Tongue (tissue), 2 donors: ENCODE measurements around the gene RBM12. TPM values are rescaled to one million over a fixed set of nuclear protein-coding genes. Genes with fewer than 3 reads are reported as not detected.

Source experiments
- DNase-seq: peaks from one replicate; pipeline ENCODE4 v3.0.0-alpha.2; 2015
- total RNA-seq: library from RNA; depleted of rRNA; stranded (reverse); fragments of >200 nt; gene quantifications from one replicate; pipeline ENCODE4 v1.2.3, GENCODE V29; 2014

RBM12 gene
- total RNA-seq, 1 donor from 2014 or later: 52.1 TPM

GRCh38 chr20:35653893-35654292 is 10.8 kb downstream of the RBM12 start:
- DNase-seq: no peak

DNA sequence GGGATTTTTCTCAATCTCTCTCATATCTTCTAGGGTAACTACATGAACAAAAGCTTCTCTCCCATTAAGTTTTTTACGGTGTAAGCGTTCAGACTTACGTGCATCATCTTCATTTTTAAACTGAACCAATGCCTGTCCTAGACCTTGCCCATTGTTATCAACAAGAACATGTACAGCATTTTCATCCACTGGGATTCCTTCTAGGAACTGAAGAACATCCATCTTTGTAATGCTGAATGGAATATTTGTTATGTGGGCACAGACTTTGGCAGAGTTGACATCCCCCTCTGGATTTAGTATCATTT is 11.3 kb downstream of the RBM12 start:
- no peak for DNase-seq

DNA sequence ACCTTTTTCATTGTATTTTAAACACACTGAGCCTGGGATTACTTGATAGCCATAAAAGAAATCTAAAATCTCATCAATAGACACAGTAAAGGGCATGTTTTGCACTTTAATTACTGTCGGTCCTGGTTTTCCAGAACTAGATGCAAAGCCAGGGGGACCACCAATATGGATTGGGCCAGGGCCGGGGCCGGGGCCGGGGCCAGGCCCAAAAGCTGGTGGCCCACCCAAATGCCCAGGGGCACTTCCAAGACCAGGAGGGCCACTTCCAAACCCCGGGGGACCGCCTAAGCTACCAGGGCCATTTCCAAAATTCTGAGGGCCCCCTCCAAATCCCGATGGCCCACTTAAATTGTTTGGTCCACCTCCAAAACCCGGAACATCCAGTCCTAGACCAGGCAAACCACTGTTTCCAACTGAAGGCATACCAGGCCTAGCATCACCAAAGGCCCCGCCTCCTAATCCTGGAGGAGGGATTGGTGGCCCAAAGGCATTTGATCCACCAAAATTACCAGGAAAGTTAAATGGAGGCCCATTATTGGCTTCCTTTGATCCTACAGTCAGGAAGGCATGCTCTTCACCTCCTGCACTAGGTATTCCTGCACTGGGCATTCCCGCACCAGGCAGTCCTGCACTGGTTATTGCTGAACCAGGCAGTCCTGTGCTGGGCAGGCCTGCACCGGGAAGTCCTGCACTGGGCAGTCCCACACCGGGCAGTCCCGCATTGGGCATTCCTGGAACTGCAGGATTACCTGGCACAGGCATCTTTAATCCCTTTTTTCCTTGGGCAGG is 11.9 kb downstream of the RBM12 start:
- no peak for DNase-seq

DNA sequence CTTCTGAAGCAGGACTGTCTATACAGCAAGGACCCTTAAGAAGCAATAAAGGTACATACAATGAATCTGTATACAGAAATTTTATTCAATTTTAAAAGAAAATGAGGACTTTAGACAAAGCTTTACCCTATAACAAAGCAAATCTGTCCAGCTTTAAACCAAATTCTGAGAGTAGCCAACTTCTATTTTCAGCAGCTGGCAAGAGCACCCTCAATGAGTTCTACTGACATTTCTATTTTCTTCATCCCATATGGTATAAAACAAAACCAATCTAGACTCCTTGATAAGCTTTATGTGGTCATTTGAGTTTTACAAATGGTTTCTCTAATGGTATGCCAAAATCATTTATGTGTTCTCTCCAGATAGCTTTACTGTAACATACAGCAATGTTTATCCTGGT is 12.7 kb downstream of the RBM12 start:
- no peak for DNase-seq

- DNase-seq: no peak
These were observed 14.1 kb downstream of the RBM12 start for GRCh38 chr20:35650632-35651031.

DNA sequence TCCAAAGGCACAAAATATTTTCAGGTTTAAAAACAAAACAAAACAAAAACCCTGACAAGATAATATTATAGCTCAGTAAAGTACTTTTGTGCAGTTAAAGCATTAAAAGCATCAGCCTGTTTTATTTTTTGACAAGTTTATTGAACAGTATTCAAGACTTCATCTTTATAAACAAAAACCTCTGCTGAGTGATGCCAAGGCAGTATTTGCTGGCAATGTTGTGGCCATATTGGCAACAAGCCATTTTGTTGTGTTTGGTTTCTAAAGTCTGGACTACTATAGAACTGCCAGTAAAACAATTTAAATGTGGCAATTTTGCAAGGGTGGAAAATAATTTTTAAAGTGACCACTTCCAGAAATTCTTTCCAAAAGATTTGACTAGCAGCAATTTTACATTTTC is 15.9 kb downstream of the RBM12 start:
- no peak for DNase-seq

- no peak for DNase-seq
These were observed 19.9 kb downstream of the RBM12 start for GRCh38 chr20:35644806-35645205.

GRCh38 chr20:35643045-35643444 is 21.7 kb downstream of the RBM12 start:
- DNase-seq: no peak

DNA sequence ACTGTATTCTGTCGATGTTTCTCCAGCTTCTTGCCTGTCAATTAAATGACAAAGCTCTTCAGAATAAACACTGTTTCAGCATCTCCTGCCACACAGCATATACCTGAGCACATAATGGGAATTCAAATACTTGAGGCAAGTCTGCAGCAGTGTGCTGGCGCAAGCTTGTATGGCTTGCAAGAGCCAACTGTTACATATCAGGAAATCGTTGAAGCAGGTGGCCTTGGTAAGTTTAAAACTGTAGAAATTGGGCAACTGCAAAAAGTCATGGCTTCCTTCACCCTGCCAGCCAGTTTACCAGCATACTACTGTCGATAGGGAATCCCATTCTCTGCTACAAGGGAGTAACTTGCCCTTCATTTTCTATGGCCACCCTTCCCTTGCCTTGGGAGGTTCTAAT is 23.0 kb downstream of the RBM12 start:
- DNase-seq: no peak

DNA sequence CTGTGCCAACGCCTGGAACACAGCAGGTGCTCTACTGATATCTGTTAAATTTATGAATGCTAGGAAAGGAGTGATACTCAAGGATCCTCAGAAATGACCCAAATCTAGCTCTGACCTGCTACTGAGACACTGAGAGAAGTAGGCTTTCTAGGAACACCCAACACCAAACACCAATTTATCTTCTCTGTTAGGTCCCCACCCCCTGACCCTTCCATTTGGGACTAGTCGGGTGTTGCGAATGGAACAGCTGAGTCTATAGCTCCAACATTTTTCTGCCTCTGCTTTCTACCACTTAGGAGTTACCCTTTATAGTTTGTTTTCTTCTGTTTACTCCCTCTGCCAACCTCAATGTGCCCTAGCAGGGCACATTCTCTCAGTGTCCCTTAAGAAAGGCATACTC is 24.0 kb downstream of the RBM12 start:
- DNase-seq: no peak

DNA sequence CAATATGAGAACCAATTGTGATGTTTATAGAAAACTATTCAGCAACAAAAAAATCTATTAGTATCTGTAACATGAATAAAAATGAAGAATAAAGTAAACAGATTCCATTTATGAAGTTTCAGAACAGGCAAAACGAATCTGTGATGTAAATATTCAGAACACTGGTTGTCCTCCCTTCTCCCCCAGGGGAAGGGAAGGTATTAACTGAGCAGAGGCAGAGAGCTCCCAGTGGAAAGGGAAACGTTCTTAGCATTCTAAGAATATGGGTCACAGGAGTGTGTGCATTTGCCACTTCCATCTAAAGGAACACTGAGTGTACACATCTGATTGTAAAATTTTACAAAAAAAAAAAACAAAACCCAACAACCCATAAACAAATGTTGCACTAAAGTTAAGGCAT is 25.9 kb downstream of the RBM12 start:
- DNase-seq: no peak

DNA sequence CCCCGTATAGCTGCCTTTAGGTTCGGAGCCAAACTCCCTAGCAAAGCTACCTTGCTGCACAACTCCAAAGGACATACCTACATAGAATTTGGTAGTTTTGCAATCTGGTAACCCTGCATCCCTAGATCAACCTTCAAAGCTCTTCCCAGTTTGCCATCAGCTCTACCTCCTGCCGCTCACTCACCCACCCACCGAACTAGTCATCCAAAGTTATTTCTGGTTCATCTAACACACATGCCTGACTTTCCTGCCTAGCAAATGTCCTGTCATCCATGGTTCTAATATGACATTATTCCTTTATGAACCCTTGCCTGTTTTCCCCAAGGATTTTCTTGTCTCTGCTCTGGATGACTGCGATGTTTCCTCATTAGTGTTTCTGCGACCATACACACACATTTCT is 27.4 kb downstream of the RBM12 start:
- no peak for DNase-seq

DNA sequence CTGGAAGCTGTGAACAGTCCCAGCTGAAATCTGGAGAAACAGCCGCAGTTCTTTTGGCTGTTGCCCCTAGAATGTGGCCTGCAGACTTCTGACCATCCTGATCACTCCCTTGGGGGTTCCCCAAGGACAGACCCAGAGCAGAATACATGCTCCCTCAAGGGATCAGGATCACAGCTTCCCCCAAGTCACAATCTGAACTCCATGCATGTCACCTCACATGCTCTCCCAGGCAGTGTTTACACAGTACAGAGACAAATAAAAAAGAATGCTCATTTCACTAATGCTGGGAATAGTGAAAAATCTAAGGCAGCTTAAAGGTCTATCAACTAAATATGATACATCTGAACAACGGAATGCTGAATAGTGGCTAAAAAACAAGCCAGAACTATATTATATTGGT is 28.6 kb downstream of the RBM12 start:
- DNase-seq: no peak

- no peak for DNase-seq
These were observed 29.0 kb downstream of the RBM12 start for GRCh38 chr20:35635652-35636051.

GRCh38 chr20:35632539-35633115 is 32.1 kb downstream of the RBM12 start:
- no peak for DNase-seq

- no peak for DNase-seq
These were observed 34.1 kb downstream of the RBM12 start for GRCh38 chr20:35630636-35631035.

- DNase-seq: no peak
These were observed 35.1 kb downstream of the RBM12 start for GRCh38 chr20:35629427-35630145.

GRCh38 chr20:35627121-35627520 is 37.6 kb downstream of the RBM12 start:
- no peak for DNase-seq

- DNase-seq: no peak
These were observed 38.2 kb downstream of the RBM12 start for GRCh38 chr20:35626386-35627001.

- DNase-seq: no peak
These were observed 38.9 kb downstream of the RBM12 start for GRCh38 chr20:35625584-35626385.

GRCh38 chr20:35621560-35621946 is 43.1 kb downstream of the RBM12 start:
- no peak for DNase-seq

- no peak for DNase-seq
These were observed 43.7 kb downstream of the RBM12 start for GRCh38 chr20:35620818-35621559.
